Activated T-helper 17 cell treated with anti-CD3 and anti-CD28 coated beads, Interleukin-2, amount 50 U/mL, for 72 hours (primary cell): ENCODE results near the gene TNFSF11. TPM values are rescaled to one million over a fixed set of nuclear protein-coding genes. Genes with fewer than 3 reads are reported as not detected.

Source experiments
- ATAC-seq: fragments of 150-1000 bp; cut with Tn5 transposase; replicated peaks from 2 replicates; pipeline ENCODE4 v1.10.0; 2021; ENCODE audit warnings: mild to moderate bottlenecking, moderate library complexity
- H3K27ac Mint-ChIP-seq: one replicate; pipeline ENCODE4 v1.8.0; 2022; ENCODE audit warnings: mixed read lengths
- H3K27me3 Mint-ChIP-seq: one replicate; pipeline ENCODE4 v1.8.0; 2022; ENCODE audit warnings: mixed read lengths
- H3K36me3 Mint-ChIP-seq: one replicate; pipeline ENCODE4 v1.8.0; 2022; ENCODE audit warnings: low read depth, mild to moderate bottlenecking, mixed read lengths
- H3K4me1 Mint-ChIP-seq: one replicate; pipeline ENCODE4 v1.8.0; 2022; ENCODE audit warnings: mixed read lengths
- H3K4me3 Mint-ChIP-seq: one replicate; pipeline ENCODE4 v1.8.0; 2022; ENCODE audit warnings: mild to moderate bottlenecking, mixed read lengths
- H3K9me3 Mint-ChIP-seq: one replicate; pipeline ENCODE4 v1.8.0; 2022; ENCODE audit warnings: mixed read lengths
- total RNA-seq, 2 donors: library from RNA; stranded (reverse); gene quantifications; one replicate each; pipeline ENCODE4 v1.2.3, GENCODE V29; 2022

Gene TNFSF11, protein sequence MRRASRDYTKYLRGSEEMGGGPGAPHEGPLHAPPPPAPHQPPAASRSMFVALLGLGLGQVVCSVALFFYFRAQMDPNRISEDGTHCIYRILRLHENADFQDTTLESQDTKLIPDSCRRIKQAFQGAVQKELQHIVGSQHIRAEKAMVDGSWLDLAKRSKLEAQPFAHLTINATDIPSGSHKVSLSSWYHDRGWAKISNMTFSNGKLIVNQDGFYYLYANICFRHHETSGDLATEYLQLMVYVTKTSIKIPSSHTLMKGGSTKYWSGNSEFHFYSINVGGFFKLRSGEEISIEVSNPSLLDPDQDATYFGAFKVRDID
- 1 to 10 TPM in 1 of 2 donors, under 1 TPM in 1; 0.11 to 1.6 TPM for total RNA-seq

DNA sequence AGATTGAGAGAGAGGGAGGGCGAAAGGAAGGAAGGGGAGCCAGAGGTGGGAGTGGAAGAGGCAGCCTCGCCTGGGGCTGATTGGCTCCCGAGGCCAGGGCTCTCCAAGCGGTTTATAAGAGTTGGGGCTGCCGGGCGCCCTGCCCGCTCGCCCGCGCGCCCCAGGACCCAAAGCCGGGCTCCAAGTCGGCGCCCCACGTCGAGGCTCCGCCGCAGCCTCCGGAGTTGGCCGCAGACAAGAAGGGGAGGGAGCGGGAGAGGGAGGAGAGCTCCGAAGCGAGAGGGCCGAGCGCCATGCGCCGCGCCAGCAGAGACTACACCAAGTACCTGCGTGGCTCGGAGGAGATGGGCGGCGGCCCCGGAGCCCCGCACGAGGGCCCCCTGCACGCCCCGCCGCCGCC is at the start of gene TNFSF11:
TSS of gene TNFSF11 (plus strand) at position 142 of the 400 bp plus-strand sequence. CDS start at position 294, 152 bp downstream.
- H3K36me3 Mint-ChIP-seq: no peaks in the 10 kb centered on the region
- H3K27me3 Mint-ChIP-seq: peaks cover 37% of the 10 kb centered on the region
- peaks cover 4% of the 10 kb centered on the region for H3K9me3 Mint-ChIP-seq
- peaks cover 9% of the 10 kb centered on the region for H3K4me1 Mint-ChIP-seq
- no peak within 1 kb of the TSS for H3K27ac Mint-ChIP-seq
- peak within 1 kb of the TSS; percentile 79 for H3K4me3 Mint-ChIP-seq
- peak; percentile 25 for ATAC-seq

DNA sequence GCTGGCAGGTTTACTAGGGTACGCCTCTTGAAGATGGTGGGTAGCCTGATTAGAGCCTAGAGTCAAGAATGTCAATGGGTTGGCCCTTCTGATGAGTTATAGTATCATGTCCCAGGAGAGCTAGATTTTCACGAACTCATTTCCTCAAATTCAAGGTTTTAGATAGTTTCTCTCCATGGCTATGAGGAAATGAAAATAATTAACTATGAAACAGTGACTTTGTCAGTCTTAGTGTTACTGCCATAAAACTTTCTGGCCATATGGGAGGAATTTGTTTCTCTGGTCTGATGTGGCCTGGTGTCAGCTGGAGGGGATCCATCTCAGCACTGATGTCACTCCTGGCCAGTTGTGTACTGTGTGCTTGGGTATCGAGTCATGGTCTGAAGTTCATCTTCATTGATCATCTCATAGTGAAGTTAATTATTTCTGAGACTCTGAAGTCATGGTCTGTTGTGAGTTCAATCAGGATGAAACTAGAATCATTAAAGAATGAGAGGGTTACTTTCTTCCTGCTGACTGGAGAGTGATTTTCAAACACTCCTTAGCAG is 49.4 kb upstream of the TNFSF11 start:
- no peak overlapping the region for H3K27ac Mint-ChIP-seq

DNA sequence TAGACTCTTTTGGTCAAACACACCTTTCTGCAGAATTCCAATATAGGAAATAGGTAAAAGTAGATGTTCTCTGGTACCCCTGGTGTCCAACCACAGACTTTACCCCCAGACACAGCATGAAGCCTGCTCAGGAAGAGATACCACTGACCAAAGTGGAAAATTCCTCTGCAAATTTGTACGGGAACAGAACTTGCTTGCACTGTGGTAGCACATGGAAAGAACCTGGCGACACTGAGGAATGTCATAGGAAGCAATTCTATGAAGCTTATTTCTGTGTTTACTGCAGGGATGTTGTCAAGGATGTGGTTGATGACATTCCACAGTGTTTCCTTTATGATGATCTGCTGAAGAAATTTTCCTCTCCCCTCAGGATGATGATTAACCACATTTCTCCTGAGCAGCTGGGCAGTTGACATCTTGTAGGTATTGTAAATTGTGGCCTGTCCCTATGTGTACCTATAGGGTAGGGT is 48.9 kb upstream of the TNFSF11 start:
- Mint-ChIP-seq H3K27me3 (no peaks in the 10 kb centered on the region), H3K4me1 (no peaks in the 10 kb centered on the region), H3K36me3 (no peaks in the 10 kb centered on the region), H3K9me3 (peaks cover 4% of the 10 kb centered on the region), H3K27ac (no peak overlapping the region), H3K4me3 (no peak overlapping the region)
- ATAC-seq: no peak

More for the DNA sequence above, 49.4 kb upstream of the TNFSF11 start:
- no peaks in the 10 kb centered on the region for H3K27me3 Mint-ChIP-seq
- H3K9me3 Mint-ChIP-seq: peaks cover 5% of the 10 kb centered on the region
- no peak for ATAC-seq
- H3K36me3 Mint-ChIP-seq: no peaks in the 10 kb centered on the region
- no peak overlapping the region for H3K4me3 Mint-ChIP-seq
- H3K4me1 Mint-ChIP-seq: no peaks in the 10 kb centered on the region

DNA sequence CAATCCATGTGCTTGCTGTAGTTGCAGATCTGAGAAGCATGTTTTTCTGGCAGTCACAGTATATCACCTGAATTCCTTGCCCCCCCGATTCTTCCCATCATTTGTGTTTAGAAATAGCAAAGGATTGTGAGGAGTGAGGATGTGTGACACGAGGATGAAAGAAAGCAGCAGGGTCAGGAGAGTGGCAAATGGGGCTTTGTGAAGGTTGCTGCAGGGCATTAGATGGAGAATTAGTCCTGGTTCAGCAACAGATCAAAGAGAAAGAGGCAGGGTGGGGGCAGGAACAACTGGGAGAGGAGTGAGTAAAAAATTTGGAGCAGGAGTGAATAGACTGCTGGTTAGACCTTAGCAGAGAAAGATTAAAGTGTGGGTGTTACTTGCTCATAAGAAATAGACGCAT is 47.7 kb upstream of the TNFSF11 start:
- peaks cover 6% of the 10 kb centered on the region for H3K4me1 Mint-ChIP-seq
- H3K27me3 Mint-ChIP-seq: no peaks in the 10 kb centered on the region
- no peak overlapping the region for H3K4me3 Mint-ChIP-seq
- no peaks in the 10 kb centered on the region for H3K36me3 Mint-ChIP-seq
- H3K9me3 Mint-ChIP-seq: peaks cover 4% of the 10 kb centered on the region
- H3K27ac Mint-ChIP-seq: no peak overlapping the region
- ATAC-seq: no peak

GRCh38 chr13:42526804-42527203 is 47.1 kb upstream of the TNFSF11 start:
- peaks cover 6% of the 10 kb centered on the region for H3K4me1 Mint-ChIP-seq
- no peaks in the 10 kb centered on the region for H3K27me3 Mint-ChIP-seq
- no peak overlapping the region for H3K27ac Mint-ChIP-seq
- peaks cover 4% of the 10 kb centered on the region for H3K9me3 Mint-ChIP-seq
- no peak overlapping the region for H3K4me3 Mint-ChIP-seq
- no peak for ATAC-seq
- no peaks in the 10 kb centered on the region for H3K36me3 Mint-ChIP-seq

DNA sequence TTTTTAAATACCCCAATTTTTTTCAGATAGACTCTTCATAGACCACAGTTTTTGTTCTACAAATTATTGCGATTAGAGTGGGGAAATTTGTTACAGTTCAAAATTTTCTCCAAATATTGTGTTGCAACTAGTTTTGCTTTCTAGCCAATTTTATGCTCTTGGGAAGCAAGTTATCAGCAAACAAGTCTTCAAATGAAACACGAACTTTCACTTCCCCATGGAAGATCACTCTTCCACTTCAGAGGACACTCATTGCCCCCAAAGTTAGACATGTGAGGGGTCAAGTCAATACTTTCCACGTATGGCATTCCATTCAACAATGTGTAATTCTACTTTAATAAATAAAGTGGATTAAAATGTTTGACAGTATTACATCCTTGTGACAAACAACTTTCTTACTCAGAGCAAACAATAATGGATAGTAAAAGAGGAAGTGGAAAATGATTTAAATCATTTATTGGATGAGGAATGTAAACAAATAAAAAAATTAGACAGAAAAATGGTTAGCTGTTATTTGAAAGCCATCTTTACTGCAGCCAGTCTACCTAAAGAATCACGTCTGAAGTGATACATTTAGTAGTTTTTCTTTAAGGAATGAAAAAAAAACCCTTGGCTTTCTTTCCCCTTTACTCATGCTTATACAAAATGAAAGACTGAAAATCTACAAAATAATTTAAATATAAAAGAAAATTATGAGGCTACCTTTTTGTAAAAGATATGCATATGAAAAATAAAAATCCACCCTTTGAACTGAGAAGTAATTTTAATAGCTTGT is 41.2 kb upstream of the TNFSF11 start:
- no peak overlapping the region for H3K27ac Mint-ChIP-seq

DNA sequence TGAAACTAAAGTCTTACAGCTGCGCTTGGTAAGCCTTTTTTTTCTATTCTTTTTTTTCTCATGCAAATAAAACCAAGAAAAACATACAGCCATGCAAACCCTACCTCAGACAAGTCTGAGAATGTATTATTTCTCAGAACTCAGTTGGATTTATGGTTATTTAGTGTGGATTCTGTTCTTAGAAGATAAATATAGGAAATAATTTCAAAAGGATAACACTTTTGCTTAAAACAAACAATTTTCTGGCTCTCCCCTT is 40.7 kb upstream of the TNFSF11 start:
- Mint-ChIP-seq H3K4me1 (peaks cover 6% of the 10 kb centered on the region), H3K9me3 (no peaks in the 10 kb centered on the region), H3K27me3 (no peaks in the 10 kb centered on the region), H3K27ac (no peak overlapping the region), H3K36me3 (no peaks in the 10 kb centered on the region), H3K4me3 (no peak overlapping the region)
- no peak for ATAC-seq

More for the DNA sequence above, 41.2 kb upstream of the TNFSF11 start:
- no peaks in the 10 kb centered on the region for H3K36me3 Mint-ChIP-seq
- no peaks in the 10 kb centered on the region for H3K9me3 Mint-ChIP-seq
- ATAC-seq: no peak
- peaks cover 6% of the 10 kb centered on the region for H3K4me1 Mint-ChIP-seq
- no peaks in the 10 kb centered on the region for H3K27me3 Mint-ChIP-seq
- no peak overlapping the region for H3K4me3 Mint-ChIP-seq

DNA sequence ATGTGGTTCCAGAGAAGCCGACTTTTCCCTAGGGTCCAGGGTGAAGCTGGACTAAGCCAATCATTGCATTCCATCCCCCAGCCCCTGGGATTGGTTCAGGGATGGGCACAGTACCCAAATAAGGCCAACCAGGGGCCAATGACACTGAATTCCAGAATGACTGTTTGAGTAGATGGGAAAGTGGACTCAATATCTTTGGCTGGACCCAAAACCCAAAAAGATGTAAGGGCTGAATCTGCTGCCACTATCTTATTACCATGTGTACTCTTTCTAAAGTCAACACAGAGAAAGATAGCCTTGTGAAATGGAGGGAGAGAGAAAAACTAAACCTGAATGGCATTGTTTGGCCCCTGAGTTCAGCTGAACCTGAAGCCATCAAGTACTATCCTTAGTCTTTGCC is 39.2 kb upstream of the TNFSF11 start:
- no peak for ATAC-seq
- peaks cover 6% of the 10 kb centered on the region for H3K4me1 Mint-ChIP-seq
- no peak overlapping the region for H3K4me3 Mint-ChIP-seq
- no peak overlapping the region for H3K27ac Mint-ChIP-seq
- no peaks in the 10 kb centered on the region for H3K27me3 Mint-ChIP-seq
- H3K36me3 Mint-ChIP-seq: no peaks in the 10 kb centered on the region
- H3K9me3 Mint-ChIP-seq: no peaks in the 10 kb centered on the region

DNA sequence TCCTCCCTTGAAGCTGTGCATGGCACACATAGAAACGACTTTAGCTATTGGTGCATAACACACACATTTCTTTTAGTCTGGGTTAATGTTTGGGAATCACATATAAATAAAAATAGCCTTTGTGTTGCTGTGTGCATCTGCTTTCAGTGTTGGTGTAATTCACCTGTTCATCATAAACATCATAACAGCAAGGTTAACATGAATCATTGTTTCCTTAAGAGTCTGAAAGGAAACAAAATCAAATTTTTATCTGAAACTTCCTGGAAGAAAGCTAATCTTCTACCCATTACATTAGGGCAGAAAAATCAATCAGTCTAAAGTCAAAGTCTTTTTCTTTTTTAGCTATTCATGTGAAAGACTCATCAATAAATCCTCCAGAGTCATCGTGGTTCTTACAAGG is 35.0 kb upstream of the TNFSF11 start:
- H3K27me3 Mint-ChIP-seq: peaks cover 5% of the 10 kb centered on the region
- no peaks in the 10 kb centered on the region for H3K36me3 Mint-ChIP-seq
- H3K9me3 Mint-ChIP-seq: no peaks in the 10 kb centered on the region
- no peak for ATAC-seq
- no peak overlapping the region for H3K27ac Mint-ChIP-seq
- H3K4me3 Mint-ChIP-seq: no peak overlapping the region
- H3K4me1 Mint-ChIP-seq: no peaks in the 10 kb centered on the region

- Mint-ChIP-seq H3K27ac (peak overlapping the region; percentile 4), H3K36me3 (no peaks in the 10 kb centered on the region), H3K9me3 (no peaks in the 10 kb centered on the region), H3K4me3 (no peak overlapping the region), H3K4me1 (no peaks in the 10 kb centered on the region), H3K27me3 (peaks cover 5% of the 10 kb centered on the region)
- no peak for ATAC-seq
These were observed 34.3 kb upstream of the TNFSF11 start for GRCh38 chr13:42539670-42540069.

DNA sequence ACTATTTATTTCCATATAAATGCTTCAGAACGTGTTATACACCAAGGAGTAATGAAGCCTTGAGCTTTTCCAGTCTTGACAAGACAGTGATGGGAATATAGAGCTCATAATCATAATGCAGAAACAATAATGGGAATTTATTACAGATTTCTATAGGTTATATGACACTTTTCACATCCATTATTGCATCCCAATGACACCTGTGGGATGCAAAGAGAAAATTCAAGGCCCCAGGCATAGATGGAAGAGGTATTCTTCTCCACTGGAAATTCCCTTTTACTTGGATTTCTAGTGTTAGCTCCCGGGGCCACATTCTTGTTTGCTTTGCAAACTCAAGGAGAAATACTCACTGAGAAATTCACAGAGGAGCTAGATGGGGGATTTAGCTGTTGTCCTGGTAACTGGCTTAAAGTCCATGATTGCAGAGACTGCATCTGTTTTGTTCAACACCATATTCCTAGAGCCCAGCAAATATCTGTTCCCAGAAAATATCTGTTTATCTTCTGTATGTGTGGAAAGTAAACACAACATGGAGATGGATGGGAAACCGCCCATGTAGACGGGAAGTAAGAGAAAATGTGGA is 30.6 kb upstream of the TNFSF11 start:
- peaks cover 6% of the 10 kb centered on the region for H3K4me1 Mint-ChIP-seq
- ATAC-seq: no peak
- no peak overlapping the region for H3K27ac Mint-ChIP-seq
- H3K36me3 Mint-ChIP-seq: no peaks in the 10 kb centered on the region
- H3K4me3 Mint-ChIP-seq: no peak overlapping the region
- H3K27me3 Mint-ChIP-seq: peaks cover 5% of the 10 kb centered on the region
- H3K9me3 Mint-ChIP-seq: no peaks in the 10 kb centered on the region

DNA sequence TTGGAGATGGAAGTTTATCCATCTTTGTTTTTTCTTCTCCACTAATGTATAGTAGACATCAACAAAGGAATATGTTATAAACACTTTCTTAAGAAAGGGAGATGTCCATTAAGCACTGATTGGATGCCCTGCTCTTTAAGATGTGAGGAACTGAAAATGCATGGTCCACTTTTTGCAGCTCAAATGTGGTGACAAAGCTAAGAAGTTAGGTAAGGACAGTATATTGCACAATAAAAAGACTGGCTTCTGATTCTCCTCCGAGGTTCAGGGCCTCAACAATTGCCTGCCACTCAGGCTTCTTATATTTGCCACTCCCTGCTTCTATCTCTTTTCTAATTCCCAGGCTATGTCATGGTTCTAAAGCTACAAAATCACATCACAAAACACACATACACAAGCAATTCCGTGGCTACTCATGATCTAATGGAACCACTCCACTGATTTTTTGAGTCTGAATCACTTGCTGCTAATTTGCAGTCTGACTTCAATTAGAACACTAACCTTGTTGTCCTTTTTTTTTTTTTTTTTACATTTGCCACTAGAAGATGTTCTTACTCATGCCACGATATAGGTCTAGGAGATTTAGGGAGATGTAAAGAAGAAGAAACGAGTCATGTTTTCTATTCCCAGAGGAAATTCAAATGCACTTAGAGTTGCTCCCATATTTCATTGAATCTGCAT is 29.6 kb upstream of the TNFSF11 start:
- ATAC-seq: no peak
- Mint-ChIP-seq H3K36me3 (no peaks in the 10 kb centered on the region), H3K9me3 (no peaks in the 10 kb centered on the region), H3K27me3 (peaks cover 5% of the 10 kb centered on the region), H3K4me1 (peaks cover 6% of the 10 kb centered on the region), H3K4me3 (no peak overlapping the region), H3K27ac (no peak overlapping the region)

DNA sequence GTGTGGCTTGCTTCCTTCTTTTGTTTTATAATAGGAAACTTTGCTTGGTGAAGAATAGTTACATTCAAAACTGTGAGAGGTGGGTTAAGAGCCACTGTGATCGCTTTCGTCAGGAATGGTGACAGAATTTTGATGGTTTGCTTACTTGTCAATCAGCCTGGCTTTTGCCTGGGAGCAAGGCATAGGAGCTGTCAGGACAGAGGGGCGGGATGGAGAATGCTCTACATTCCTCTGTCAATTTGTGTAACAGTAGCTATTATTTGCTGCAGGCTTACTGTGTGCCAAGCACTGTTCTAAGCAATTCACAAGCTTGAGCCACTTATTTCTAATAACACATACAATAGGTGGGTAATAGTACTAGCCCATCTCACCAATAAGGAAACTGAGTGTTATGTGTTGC is 28.1 kb upstream of the TNFSF11 start:
- Mint-ChIP-seq H3K4me1 (peaks cover 6% of the 10 kb centered on the region), H3K9me3 (no peaks in the 10 kb centered on the region), H3K27ac (no peak overlapping the region), H3K36me3 (no peaks in the 10 kb centered on the region), H3K4me3 (no peak overlapping the region), H3K27me3 (peaks cover 5% of the 10 kb centered on the region)
- no peak for ATAC-seq

- H3K27ac Mint-ChIP-seq: no peak overlapping the region
- ATAC-seq: peak; percentile 79
- H3K27me3 Mint-ChIP-seq: peaks cover 5% of the 10 kb centered on the region
- H3K9me3 Mint-ChIP-seq: no peaks in the 10 kb centered on the region
- H3K4me3 Mint-ChIP-seq: no peak overlapping the region
- H3K4me1 Mint-ChIP-seq: peaks cover 6% of the 10 kb centered on the region
- H3K36me3 Mint-ChIP-seq: no peaks in the 10 kb centered on the region
These were observed 26.3 kb upstream of the TNFSF11 start for GRCh38 chr13:42547612-42548011.
